CD8-positive, alpha-beta memory T cell (primary cell): ENCODE results near the gene ADTRP. TPM values are rescaled to one million over a fixed set of nuclear protein-coding genes. Genes with fewer than 3 reads are reported as not detected.

Experiments
- CTCF ChIA-PET: fragments of 350-600 bp; sonication (Branson Sonifier 250); formaldehyde crosslinking; loops from one replicate; lab custom pipeline; 2021; ENCODE audit warnings: antibody characterized with exemption; lab: Charles Lee
- POLR2A ChIA-PET: fragments of 350-600 bp; sonication (Branson Sonifier 250); formaldehyde crosslinking; loops from one replicate; lab custom pipeline; 2021; ENCODE audit warnings: antibody characterized with exemption; lab: Charles Lee
- DNase-seq, 5 donors: peaks; one replicate each; pipeline versions ENCODE4 v3.0.0 to v3.0.0-alpha.2; 2020 to 2022; ENCODE audit warnings: mixed read lengths in 1 of 5
- H3K27ac ChIP-seq: one replicate; pipeline ENCODE4 v1.7.0; 2013; ENCODE audit warnings: low read depth, mild to moderate bottlenecking, low read length, moderate library complexity
- H3K27me3 ChIP-seq: 2 replicates; pipeline ENCODE4 v1.7.0; 2013; ENCODE audit warnings: low read length, mild to moderate bottlenecking; ENCODE audit not compliant: insufficient read depth, poor library complexity, severe bottlenecking
- H3K36me3 ChIP-seq: 2 replicates; pipeline ENCODE4 v1.7.0; 2013; ENCODE audit warnings: mild to moderate bottlenecking, low read length, moderate library complexity; ENCODE audit not compliant: insufficient read depth
- H3K4me1 ChIP-seq: 2 replicates; pipeline ENCODE4 v1.7.0; 2013; ENCODE audit warnings: mild to moderate bottlenecking, low read length, moderate library complexity; ENCODE audit not compliant: insufficient read depth
- H3K4me3 ChIP-seq: 2 replicates; pipeline ENCODE4 v1.7.0; 2013; ENCODE audit warnings: mild to moderate bottlenecking, low read length
- H3K9me3 ChIP-seq: 2 replicates; pipeline ENCODE4 v1.7.0; 2013; ENCODE audit warnings: mild to moderate bottlenecking, low read length
- H3K27ac Mint-ChIP-seq, 8 donors: one replicate each; pipeline ENCODE4 v1.8.0; 2020 to 2021; ENCODE audit warnings: mixed read lengths in 8 of 8, mild to moderate bottlenecking in 6 of 8, inconsistent platforms in 3 of 8, moderate library complexity in 3 of 8
- H3K27me3 Mint-ChIP-seq, 2 donors: one replicate each; pipeline ENCODE4 v1.8.0; 2020 to 2021; ENCODE audit warnings: mixed read lengths in 2 of 2, mild to moderate bottlenecking in 1 of 2, moderate library complexity in 1 of 2
- H3K36me3 Mint-ChIP-seq, 3 donors: one replicate each; pipeline ENCODE4 v1.8.0; 2020 to 2021; ENCODE audit warnings: mixed read lengths in 3 of 3, inconsistent platforms in 1 of 3, mild to moderate bottlenecking in 1 of 3
- H3K4me1 Mint-ChIP-seq, 3 donors: one replicate each; pipeline ENCODE4 v1.8.0; 2020 to 2021; ENCODE audit warnings: mixed read lengths in 3 of 3, inconsistent platforms in 1 of 3, mild to moderate bottlenecking in 1 of 3
- H3K4me3 Mint-ChIP-seq, 7 donors: one replicate each; pipeline ENCODE4 v1.8.0; 2020 to 2021; ENCODE audit warnings: mixed read lengths in 7 of 7, mild to moderate bottlenecking in 6 of 7, moderate library complexity in 4 of 7, inconsistent platforms in 2 of 7
- H3K9me3 Mint-ChIP-seq, 5 donors: one replicate each; pipeline ENCODE4 v1.8.0; 2020 to 2022; ENCODE audit warnings: mixed read lengths in 5 of 5, mild to moderate bottlenecking in 3 of 5, moderate library complexity in 2 of 5, inconsistent platforms in 1 of 5
- polyA plus RNA-seq: library from polyadenylated mRNA; unstranded; fragments of 300-500 nt; fragmentation: Illumina TruSeq; gene quantifications from one replicate; pipeline ENCODE4 v1.2.3, GENCODE V29; 2021
- total RNA-seq, 2 experiments: library from RNA; stranded (reverse); gene quantifications; one replicate each; pipeline ENCODE4 v1.2.3, GENCODE V29; 2021

Gene ADTRP
- total and polyA plus RNA-seq, 3 experiments from 2014 or later: 3.2 to 3.9 TPM; not detected in 1

GRCh38 chr6:11730641-11731040 is 48.0 kb downstream of the ADTRP start:
- Histone ChIP-seq H3K36me3 (no peaks in the 10 kb centered on the region), H3K27me3 (no peaks in the 10 kb centered on the region), H3K4me1 (peaks cover 55% of the 10 kb centered on the region), H3K27ac (no peak overlapping the region), H3K4me3 (no peak overlapping the region), H3K9me3 (no peaks in the 10 kb centered on the region)
- H3K27ac Mint-ChIP-seq: no peak overlapping the region
- ChIA-PET POLR2A (no interaction called here), CTCF (no interaction called here)
- H3K4me3 Mint-ChIP-seq: no peak overlapping the region
- peaks cover 15 to 32% of the 10 kb centered on the region in 2 donors for H3K27me3 Mint-ChIP-seq
- DNase-seq: no peak
- peaks cover 0 to 3% (median 0%) of the 10 kb centered on the region in 5 donors for H3K9me3 Mint-ChIP-seq
- H3K4me1 Mint-ChIP-seq: peaks cover 11 to 21% (median 19%) of the 10 kb centered on the region in 3 donors
- H3K36me3 Mint-ChIP-seq: no peaks in the 10 kb centered on the region

DNA sequence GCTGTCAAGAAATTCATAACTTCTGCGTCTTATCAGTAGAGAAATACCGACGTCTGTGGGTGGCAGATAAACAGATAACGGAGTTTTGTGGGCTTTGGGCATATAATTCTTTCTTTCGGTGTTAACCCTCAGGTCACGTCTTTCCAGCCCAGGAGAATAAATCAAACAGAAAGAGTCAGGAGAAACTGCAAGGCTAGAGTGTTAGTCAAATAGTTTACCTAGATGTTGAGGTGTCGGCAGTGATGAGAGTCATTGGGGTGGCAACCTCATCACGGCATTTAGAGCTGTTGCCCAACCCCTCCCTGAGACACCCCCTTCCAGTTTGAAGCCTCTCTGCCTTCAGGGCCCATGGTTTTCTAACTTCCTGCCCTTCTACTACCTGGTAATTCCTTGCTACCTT is 49.5 kb downstream of the ADTRP start:
- H3K4me3 ChIP-seq: peak overlapping the region; percentile 66
- no peaks in the 10 kb centered on the region for H3K9me3 ChIP-seq
- POLR2A ChIA-PET: no interaction called here
- peaks cover 11 to 21% (median 19%) of the 10 kb centered on the region in 3 donors for H3K4me1 Mint-ChIP-seq
- peaks cover 65% of the 10 kb centered on the region for H3K4me1 ChIP-seq
- DNase-seq: peak in 1 of 5 donors; percentile 41
- peaks cover 12 to 36% of the 10 kb centered on the region in 2 donors for H3K27me3 Mint-ChIP-seq
- peaks cover 0 to 3% (median 0%) of the 10 kb centered on the region in 5 donors for H3K9me3 Mint-ChIP-seq
- peak overlapping the region in 2 of 7 donors; percentile 14 to 22 for H3K4me3 Mint-ChIP-seq
- H3K27me3 ChIP-seq: no peaks in the 10 kb centered on the region
- CTCF ChIA-PET: no interaction called here
- no peaks in the 10 kb centered on the region for H3K36me3 ChIP-seq
- H3K27ac Mint-ChIP-seq: peak overlapping the region in 5 of 8 donors; percentile 1 to 55 (median 10)
- H3K36me3 Mint-ChIP-seq: no peaks in the 10 kb centered on the region
- no peak overlapping the region for H3K27ac ChIP-seq

DNA sequence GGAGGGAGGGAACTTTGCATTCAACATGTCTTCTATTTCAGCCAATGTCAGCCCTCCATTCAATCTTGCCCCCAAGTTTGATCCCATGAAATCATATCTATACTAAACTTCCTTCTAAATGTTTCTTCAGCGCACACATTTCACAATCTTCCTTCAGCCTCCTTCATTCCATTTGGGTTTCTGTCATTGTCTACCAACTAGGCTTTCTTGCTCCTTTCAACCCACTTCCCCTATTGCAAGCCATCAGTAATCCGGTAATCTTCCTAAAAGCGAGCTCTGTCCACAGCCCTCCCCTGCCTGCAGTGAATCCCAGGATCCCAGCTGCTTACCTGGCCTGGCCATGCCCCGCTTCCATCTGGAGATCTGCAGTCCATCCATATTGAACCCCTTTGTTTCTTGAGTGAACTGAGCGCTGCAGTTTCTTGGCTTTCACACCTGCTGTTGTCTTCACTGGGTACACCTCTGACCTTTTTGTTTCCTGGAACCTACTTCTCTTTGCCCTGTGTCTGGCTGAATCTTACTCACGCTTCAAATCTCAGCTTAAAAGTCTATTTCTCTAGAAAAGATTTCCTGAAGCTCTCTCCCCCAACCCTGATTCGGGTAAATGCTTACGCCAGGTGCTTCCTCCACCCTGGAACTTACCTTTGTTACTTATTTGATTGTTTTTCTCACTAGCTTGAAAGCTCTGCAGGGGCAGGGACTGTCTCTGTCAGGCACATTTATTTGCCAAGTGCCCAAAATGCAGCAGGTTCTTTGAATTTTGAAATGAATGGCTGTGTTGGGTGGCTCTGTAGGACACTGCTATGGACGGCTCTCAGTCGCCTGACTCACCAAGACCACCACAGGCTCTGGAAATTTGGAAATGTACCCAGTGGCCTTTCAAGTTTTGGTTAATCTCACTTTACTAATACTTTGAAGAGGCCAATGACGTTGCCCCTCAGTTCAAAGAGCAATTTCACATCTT is 50.3 kb downstream of the ADTRP start:
- no peaks in the 10 kb centered on the region for H3K9me3 ChIP-seq
- Mint-ChIP-seq H3K27ac (peak overlapping the region in 5 of 8 donors; percentile 19 to 71 (median 34)), H3K27me3 (peaks cover 13 to 28% of the 10 kb centered on the region in 2 donors), H3K9me3 (peaks cover 0 to 3% (median 0%) of the 10 kb centered on the region in 5 donors), H3K4me3 (peak overlapping the region in 2 of 7 donors; percentile 1 to 14), H3K4me1 (peaks cover 11 to 21% (median 19%) of the 10 kb centered on the region in 3 donors), H3K36me3 (no peaks in the 10 kb centered on the region)
- no peak overlapping the region for H3K27ac ChIP-seq
- peaks cover 68% of the 10 kb centered on the region for H3K4me1 ChIP-seq
- POLR2A ChIA-PET: no interaction called here
- no peaks in the 10 kb centered on the region for H3K36me3 ChIP-seq
- CTCF ChIA-PET: no interaction called here
- H3K27me3 ChIP-seq: no peaks in the 10 kb centered on the region
- DNase-seq: peak in 1 of 5 donors; percentile 38
- peak overlapping the region; percentile 66 for H3K4me3 ChIP-seq

DNA sequence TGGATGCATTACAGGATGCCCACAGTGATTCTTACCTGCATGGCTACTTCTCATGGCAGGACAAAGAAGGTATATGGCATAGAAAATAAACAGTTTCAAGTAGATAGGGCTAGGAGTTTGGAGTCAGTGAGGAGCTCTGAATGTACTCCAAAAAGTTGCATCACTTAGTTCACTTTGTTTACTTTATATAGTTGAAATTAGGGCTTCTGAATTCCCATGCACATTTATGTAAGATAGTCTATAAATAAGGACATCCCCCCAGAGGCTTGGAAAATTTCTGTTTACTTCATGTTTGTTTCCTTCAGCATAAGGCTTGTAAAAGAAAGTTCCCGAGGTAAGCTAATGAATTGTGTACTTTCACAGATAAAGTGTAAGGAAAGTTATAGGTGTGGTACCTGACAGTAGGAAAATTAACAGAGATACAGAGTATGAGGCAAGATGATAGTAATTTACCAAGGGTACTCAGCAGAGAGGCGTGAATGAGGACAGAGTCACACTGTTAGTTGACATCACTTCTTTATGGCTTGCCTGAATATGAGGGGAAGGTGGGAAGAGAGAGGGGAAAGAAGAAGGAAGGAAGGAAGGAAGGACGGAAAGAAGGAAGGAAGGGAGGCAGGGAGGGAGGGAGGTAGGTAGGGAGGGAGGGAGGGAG is 51.1 kb downstream of the ADTRP start:
- peaks cover 74% of the 10 kb centered on the region for H3K4me1 ChIP-seq
- DNase-seq: no peak
- Mint-ChIP-seq H3K4me3 (no peak overlapping the region), H3K9me3 (peaks cover 0 to 3% (median 0%) of the 10 kb centered on the region in 5 donors), H3K36me3 (no peaks in the 10 kb centered on the region), H3K27me3 (peaks cover 11 to 23% of the 10 kb centered on the region in 2 donors), H3K27ac (peak overlapping the region in 1 of 8 donors; percentile 0), H3K4me1 (peaks cover 11 to 22% (median 19%) of the 10 kb centered on the region in 3 donors)
- no peaks in the 10 kb centered on the region for H3K27me3 ChIP-seq
- H3K4me3 ChIP-seq: peak overlapping the region; percentile 23
- ChIA-PET POLR2A (no interaction called here), CTCF (no interaction called here)
- no peaks in the 10 kb centered on the region for H3K36me3 ChIP-seq
- no peak overlapping the region for H3K27ac ChIP-seq
- H3K9me3 ChIP-seq: no peaks in the 10 kb centered on the region

GRCh38 chr6:11724286-11724685 is 54.3 kb downstream of the ADTRP start:
- Histone ChIP-seq H3K27ac (no peak overlapping the region), H3K9me3 (no peaks in the 10 kb centered on the region), H3K4me3 (no peak overlapping the region), H3K36me3 (no peaks in the 10 kb centered on the region), H3K4me1 (peaks cover 53% of the 10 kb centered on the region), H3K27me3 (no peaks in the 10 kb centered on the region)
- peaks cover 7 to 21% of the 10 kb centered on the region in 2 donors for H3K27me3 Mint-ChIP-seq
- CTCF ChIA-PET: interaction anchor here (1.3 kb wide), 1 partner anchor 14 kb away, joined by 3 read pairs; no protein-coding TSS in a partner anchor
- peaks cover 0 to 3% (median 0%) of the 10 kb centered on the region in 5 donors for H3K9me3 Mint-ChIP-seq
- no peaks in the 10 kb centered on the region for H3K36me3 Mint-ChIP-seq
- peaks cover 5 to 19% (median 11%) of the 10 kb centered on the region in 3 donors for H3K4me1 Mint-ChIP-seq
- H3K27ac Mint-ChIP-seq: no peak overlapping the region
- H3K4me3 Mint-ChIP-seq: no peak overlapping the region
- POLR2A ChIA-PET: no interaction called here
- no peak for DNase-seq

- CTCF ChIA-PET: interaction anchor here (1.0 to 1.4 kb wide), 3 partner anchors 9 to 13 kb away, joined by 3 read pairs; no protein-coding TSS in a partner anchor
Measured at GRCh38 chr6:11722805-11723631, 55.6 kb downstream of the ADTRP start.

DNA sequence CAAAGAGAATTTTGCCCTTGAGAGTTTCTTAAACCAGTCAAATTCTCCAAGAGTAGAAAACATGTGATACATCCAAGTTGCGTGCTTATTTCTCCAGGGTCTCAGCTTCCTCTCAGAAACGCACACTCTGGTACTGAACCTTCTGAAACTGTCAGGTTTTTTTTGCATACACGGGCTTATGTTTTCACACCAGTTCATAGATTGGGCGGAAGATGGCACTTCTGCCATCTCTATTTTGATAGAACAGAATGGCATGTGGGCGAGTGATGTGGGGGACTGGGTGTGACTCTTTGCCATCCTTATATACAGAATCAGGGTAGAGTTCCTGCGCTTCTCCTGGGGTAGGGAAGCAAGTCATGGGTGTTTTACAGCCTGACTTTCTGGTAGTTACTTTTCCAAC is 56.4 kb downstream of the ADTRP start:
- H3K4me3 ChIP-seq: no peak overlapping the region
- Mint-ChIP-seq H3K27ac (peak overlapping the region in 2 of 8 donors; percentile 7 to 48), H3K9me3 (peaks cover 0 to 3% (median 0%) of the 10 kb centered on the region in 5 donors), H3K36me3 (no peaks in the 10 kb centered on the region), H3K27me3 (peaks cover 6 to 12% of the 10 kb centered on the region in 2 donors), H3K4me1 (peaks cover 0 to 6% (median 0%) of the 10 kb centered on the region in 3 donors), H3K4me3 (peak overlapping the region in 1 of 7 donors; percentile 4)
- no peaks in the 10 kb centered on the region for H3K36me3 ChIP-seq
- H3K27me3 ChIP-seq: no peaks in the 10 kb centered on the region
- no peak for DNase-seq
- no peaks in the 10 kb centered on the region for H3K9me3 ChIP-seq
- CTCF ChIA-PET: interaction anchor here (1.4 kb wide), 1 partner anchor 10 kb away, joined by 3 read pairs; no protein-coding TSS in a partner anchor
- H3K27ac ChIP-seq: no peak overlapping the region
- H3K4me1 ChIP-seq: peaks cover 41% of the 10 kb centered on the region
- POLR2A ChIA-PET: no interaction called here

More at GRCh38 chr6:11722805-11723631, 55.6 kb downstream of the ADTRP start:
- DNase-seq: no peak
- Mint-ChIP-seq H3K9me3 (peaks cover 0 to 3% (median 0%) of the 10 kb centered on the region in 5 donors), H3K36me3 (no peaks in the 10 kb centered on the region), H3K4me1 (peaks cover 0 to 7% (median under 1%) of the 10 kb centered on the region in 3 donors), H3K27me3 (peaks cover 6 to 12% of the 10 kb centered on the region in 2 donors), H3K4me3 (peak overlapping the region in 1 of 7 donors; percentile 4), H3K27ac (peak overlapping the region in 2 of 8 donors; percentile 21 to 23)
- H3K27ac ChIP-seq: no peak overlapping the region
- H3K4me3 ChIP-seq: peak overlapping the region; percentile 10
- no peaks in the 10 kb centered on the region for H3K27me3 ChIP-seq
- peaks cover 42% of the 10 kb centered on the region for H3K4me1 ChIP-seq
- H3K9me3 ChIP-seq: no peaks in the 10 kb centered on the region
- POLR2A ChIA-PET: no interaction called here
- no peaks in the 10 kb centered on the region for H3K36me3 ChIP-seq
